H1 (cell line): ENCODE results near the gene OR51I2. TPM values are rescaled to one million over a fixed set of nuclear protein-coding genes. Genes with fewer than 3 reads are reported as not detected.

Source experiments
- RXRA ChIP-seq: IDR thresholded peaks from 2 replicates; pipeline ENCODE4 v1.6.1; 2011; ENCODE audit warnings: low read depth, mild to moderate bottlenecking, low read length, moderate library complexity; ENCODE audit not compliant: insufficient read depth
- SIRT6 ChIP-seq: IDR thresholded peaks from one replicate; pipeline ENCODE4 v1.7.1; 2012; ENCODE audit warnings: low read length, inconsistent platforms
- TAF1 ChIP-seq: IDR thresholded peaks from 2 replicates; pipeline ENCODE4 v1.6.1; 2011; ENCODE audit warnings: mild to moderate bottlenecking, low read depth, low read length
- polyA plus RNA-seq, 7 experiments: library from polyadenylated mRNA; depleted of rRNA in 3 of 7; stranded (reverse) in 5 of 7; unstranded in 2 of 7; fragments of >200 nt in 5 of 7; fragments of 200-250 nt in 2 of 7; gene quantifications; 1 replicate in 5 of 7; 2 replicates in 1 of 7; 4 replicates in 1 of 7; pipeline versions ENCODE4 v1.2.1 to v1.2.3, GENCODE V29; 2011 to 2013; ENCODE audit warnings: missing spikeins in 2 of 7, mixed read lengths in 2 of 7
- total RNA-seq: library from RNA; stranded (reverse); fragmentation: NEBNext Ultra II Directional; extraction: Animal tissue kit (Norgen Biotek cat#: 25700); gene quantifications from 2 replicates; pipeline ENCODE4 v1.2.1, GENCODE V29; 2021

Gene OR51I2
- total and polyA plus RNA-seq, 2 of the 8 experiments (the other 6 are each of a cell fraction or from before 2014, with no cell fraction given), result not detected

GRCh38 chr11:5473921-5474320 is 24.8 kb downstream of the OR51I2 start (continued):
- TF ChIP-seq TAF1, result no peak
- no peak for TF ChIP-seq RXRA
- TF ChIP-seq SIRT6, result no peak
